Heart right ventricle (tissue), 16 donors: Measurements from ENCODE around the gene FAM216B. TPM values are rescaled to one million over a fixed set of nuclear protein-coding genes. Genes with fewer than 3 reads are reported as not detected.

Experiments used
- ATAC-seq, 8 donors: fragments of 200-7000 bp; cut with Tn5 transposase; one replicate each; pipeline ENCODE4 v1.9.1; 2020; ENCODE audit warnings: mild to moderate bottlenecking in 8 of 8, moderate library complexity in 8 of 8, moderate number of reproducible peaks in 1 of 8
- DNase-seq, 2 donors: peaks; one replicate each; pipeline ENCODE4 v3.0.0-alpha.2; 2020
- H3K27ac ChIP-seq, 10 donors: fragments of 200-600 bp; sonication (generic) in 2 of 10; one replicate each; pipeline versions ENCODE4 v1.5.0 to v1.8.0; 2020 to 2022; ENCODE audit warnings: mild to moderate bottlenecking in 3 of 10
- H3K27me3 ChIP-seq, 7 donors: fragments of 200-600 bp; one replicate each; pipeline ENCODE4 v1.8.0; 2021 to 2022; ENCODE audit warnings: mild to moderate bottlenecking in 2 of 7
- H3K36me3 ChIP-seq, 9 donors: fragments of 200-600 bp; sonication (generic) in 1 of 9; one replicate each; pipeline versions ENCODE4 v1.5.0 to v1.8.0; 2020 to 2022; ENCODE audit warnings: mild to moderate bottlenecking in 2 of 9
- H3K4me1 ChIP-seq, 9 donors: fragments of 200-600 bp; sonication (generic) in 1 of 9; one replicate each; pipeline versions ENCODE4 v1.5.0 to v1.8.0; 2020 to 2022; ENCODE audit warnings: mild to moderate bottlenecking in 4 of 9
- H3K4me3 ChIP-seq, 10 donors: fragments of 200-600 bp; sonication (generic) in 2 of 10; one replicate each; pipeline versions ENCODE4 v1.5.0 to v1.8.0; 2020 to 2022; ENCODE audit warnings: mild to moderate bottlenecking in 7 of 10, moderate library complexity in 2 of 10
- H3K9me3 ChIP-seq, 11 donors: fragments of 200-600 bp in 10 of 11; sonication (generic) in 2 of 11; one replicate each; pipeline versions ENCODE4 v1.5.0 to v1.8.0; 2013 to 2022; ENCODE audit warnings: mild to moderate bottlenecking in 2 of 11, control low read depth in 1 of 11, moderate library complexity in 1 of 11
- CTCF ChIP-seq, 9 donors: fragments of 200-600 bp; sonication (generic) in 2 of 9; IDR thresholded peaks; one replicate each; pipeline versions ENCODE4 v1.5.0 to v1.8.0; 2021 to 2022; ENCODE audit warnings: antibody characterized with exemption in 9 of 9, mild to moderate bottlenecking in 5 of 9, moderate library complexity in 1 of 9
- WGBS, 2 donors: extraction: QIAGEN DNeasy Blood & Tissue Kit; methylation state at CpG; one replicate each; pipeline ENCODE4 v1.1.7; 2013; ENCODE audit warnings: inconsistent platforms in 1 of 2; 5-methylcytosine and 5-hydroxymethylcytosine counted together
- intact Hi-C, 10 donors: fragments of 100-400 bp; cut with DNase I; formaldehyde crosslinking; loops; one replicate each; pipeline versions ENCODE4 v1.11.1 to v1.14.2; 2022
- polyA plus RNA-seq, 2 donors: library from polyadenylated mRNA; stranded (reverse); fragments of 200-250 nt; gene quantifications; one replicate each; pipeline ENCODE4 v1.2.3, GENCODE V29; 2013
- total RNA-seq, 10 donors: library from RNA; stranded (reverse); fragmentation: NEBNext Ultra II Directional in 3 of 10; extraction: Animal tissue kit (Norgen Biotek cat#: 25700) in 3 of 10; gene quantifications; one replicate each; pipeline versions ENCODE4 v1.2.1 to v1.2.4, GENCODE V29; 2021 to 2023
- donor health status: Arrhythmogenic right ventricular cardiomyopathy.
- donor health status: ischemic (EF 13 %, LVEDD 7.1; RV severe dilation, severe dysfunction).
- donor health status: healthy with polysubstance abuse.
- donor health status: DM: no; HTN: yes; CAD: no.
- donor health status: DM: no; HTN: no; CAD: no.
- donor health status: ischemic (EF 25% LVEDD 6.9; RV normal size, moderate dysfunction).
- donor health status: ischemic (EF 25% LVEDD 5.7; RV mildly dilated, moderate dysfunction).
- donor health status: healthy.
- donor health status: DM: yes; HTN: yes; CAD: no.
- donor health status: Ischemic cardiomyopathy.
- donor health status: ischemic (EF 35%, LVEDD 5.7; RV mildly dilated, moderate dysfunction).
- donor health status: nonischemic (EF 11% LVEDD 7.7; RV severe dilation, severe dysfunction).
- donor health status: DM: yes; HTN: yes; CAD: no.
- donor health status: PGD.
- donor health status: ischemic (EF 29% LVEDD 5.4; RV normal size, mild dysfunction).
- donor health status: nonischemic (EF 23%, LVEDD 6.1; RV moderate dilation, normal function).

The FAM216B gene
- total and polyA plus RNA-seq, 12 donors, result 0.12 to 4.0 (median 0.57) TPM

- WGBS, 2 donors, result 34 to 46% methylated on average over 1 of the region's 1 CpG
- TF ChIP-seq CTCF (IDR thresholded peaks at IDR 0.05), result no peak
- H3K9me3 ChIP-seq, result no peaks in the 10 kb centered on the region
- ATAC-seq (no peak), DNase-seq (peak; percentile 23 to 36)
- H3K27me3 ChIP-seq, result no peaks in the 10 kb centered on the region
- H3K4me1 ChIP-seq, result peaks cover 0 to 10% (median 0%) of the 10 kb centered on the region in 9 donors
- H3K27ac ChIP-seq, result no peak overlapping the region
- intact Hi-C loops, result no loop called here
- H3K4me3 ChIP-seq, result no peak overlapping the region
- H3K36me3 ChIP-seq, result no peaks in the 10 kb centered on the region
These were observed 40.6 kb upstream of the FAM216B start for GRCh38 chr13:42740753-42741152.

GRCh38 chr13:42741914-42742313, 39.5 kb upstream of the FAM216B start:
- Histone ChIP-seq H3K9me3 (no peaks in the 10 kb centered on the region), H3K4me1 (peaks cover 0 to 10% (median 0%) of the 10 kb centered on the region in 9 donors), H3K27ac (no peak overlapping the region), H3K4me3 (no peak overlapping the region), H3K27me3 (no peaks in the 10 kb centered on the region), H3K36me3 (no peaks in the 10 kb centered on the region)
- ATAC-seq, result no peak
- no peak for DNase-seq
- no peak for TF ChIP-seq CTCF (IDR thresholded peaks at IDR 0.05)
- WGBS, 2 donors, result 91 to 92% methylated on average over 2 of the region's 2 CpGs
- intact Hi-C loops, result no loop called here

GRCh38 chr13:42745655-42746054, 35.7 kb upstream of the FAM216B start:
- 86 to 91% methylated on average over 6 of the region's 6 CpGs for WGBS, 2 donors
- Histone ChIP-seq H3K9me3 (no peaks in the 10 kb centered on the region), H3K4me3 (no peak overlapping the region), H3K4me1 (peaks cover 0 to 16% (median 2%) of the 10 kb centered on the region in 9 donors), H3K27ac (no peak overlapping the region), H3K36me3 (no peaks in the 10 kb centered on the region), H3K27me3 (no peaks in the 10 kb centered on the region)
- no peak for TF ChIP-seq CTCF (IDR thresholded peaks at IDR 0.05)
- intact Hi-C loops, result no loop called here
- ATAC-seq (no peak), DNase-seq (no peak)

GRCh38 chr13:42746866-42747265, 34.5 kb upstream of the FAM216B start:
- H3K27ac ChIP-seq, result peak overlapping the region in 3 of 10 donors; percentile 28 to 53 (median 37)
- 55 to 74% methylated on average over 2 of the region's 2 CpGs for WGBS, 2 donors
- intact Hi-C loops, result no loop called here
- TF ChIP-seq CTCF (IDR thresholded peaks at IDR 0.05), result no peak
- H3K4me1 ChIP-seq, result peaks cover 0 to 22% (median 7%) of the 10 kb centered on the region in 9 donors
- DNase-seq (no peak), ATAC-seq (peak in 1 of 8 donors; percentile 42)
- H3K36me3 ChIP-seq, result no peaks in the 10 kb centered on the region
- H3K27me3 ChIP-seq, result no peaks in the 10 kb centered on the region
- no peaks in the 10 kb centered on the region for H3K9me3 ChIP-seq
- H3K4me3 ChIP-seq, result no peak overlapping the region
